HEK293T (cell line): Measurements from ENCODE around the gene SLC38A3.

ENCODE experiments used
- CTCF ChIA-PET: fragments of 350-600 bp; formaldehyde crosslinking; extraction: SDS; loops from one replicate; lab custom pipeline; 2021; ENCODE audit warnings: antibody characterized with exemption, inconsistent platforms; lab: Yijun Ruan, JAX
- POLR2A ChIA-PET: fragments of 350-600 bp; formaldehyde crosslinking; extraction: SDS; loops from one replicate; lab custom pipeline; 2020; ENCODE audit warnings: antibody characterized with exemption, inconsistent platforms; lab: Yijun Ruan, JAX
- DNase-seq: peaks from one replicate; pipeline ENCODE4 v3.0.0; 2012; ENCODE audit warnings: mixed read lengths; ENCODE audit errors: extremely low spot score
- ARNT ChIP-seq: fragments of 450-650 bp; IDR thresholded peaks from 2 replicates; pipeline ENCODE4 v1.6.1; 2017; ENCODE audit warnings: mild to moderate bottlenecking
- BHLHE40 ChIP-seq: fragments of 450-650 bp; IDR thresholded peaks from 2 replicates; pipeline ENCODE4 v1.6.1; 2016; ENCODE audit warnings: mild to moderate bottlenecking, moderate library complexity, borderline replicate concordance
- CTBP1 ChIP-seq: fragments of 450-650 bp; IDR thresholded peaks from 2 replicates; pipeline ENCODE4 v1.6.1; 2016; ENCODE audit warnings: borderline replicate concordance
- ELF4 ChIP-seq: fragments of 450-650 bp; IDR thresholded peaks from 2 replicates; pipeline ENCODE4 v1.6.1; 2017; ENCODE audit warnings: antibody characterized with exemption
- FOXA1 ChIP-seq: fragments of 450-650 bp; IDR thresholded peaks from 2 replicates; pipeline ENCODE4 v1.6.1; 2016; ENCODE audit warnings: mild to moderate bottlenecking
- FOXK2 ChIP-seq: fragments of 450-650 bp; IDR thresholded peaks from 2 replicates; pipeline ENCODE4 v1.6.1; 2016; ENCODE audit warnings: mild to moderate bottlenecking
- FOXM1 ChIP-seq: fragments of 450-650 bp; IDR thresholded peaks from 2 replicates; pipeline ENCODE4 v1.6.1; 2017; ENCODE audit warnings: mild to moderate bottlenecking, borderline replicate concordance
- HDGF ChIP-seq: fragments of 450-650 bp; IDR thresholded peaks from 2 replicates; pipeline ENCODE4 v1.6.1; 2017; ENCODE audit warnings: antibody characterized with exemption, borderline replicate concordance
- L3MBTL2 ChIP-seq: fragments of 450-650 bp; conservative IDR thresholded peaks from 2 replicates; pipeline ENCODE4 v1.6.1; 2016; ENCODE audit warnings: mild to moderate bottlenecking
- LEF1 ChIP-seq: fragments of 450-650 bp; IDR thresholded peaks from 2 replicates; pipeline ENCODE4 v1.6.1; 2017; ENCODE audit warnings: mild to moderate bottlenecking, borderline replicate concordance
- NFRKB ChIP-seq: fragments of 450-650 bp; IDR thresholded peaks from 2 replicates; pipeline ENCODE4 v1.6.1; 2016; ENCODE audit warnings: mild to moderate bottlenecking, moderate library complexity
- PKNOX1 ChIP-seq: fragments of 450-650 bp; IDR thresholded peaks from 2 replicates; pipeline ENCODE4 v1.6.1; 2016
- SP1 ChIP-seq: fragments of 450-650 bp; IDR thresholded peaks from 2 replicates; pipeline ENCODE4 v1.6.1; 2017
- SUZ12 ChIP-seq: fragments of 450-650 bp; IDR thresholded peaks from 2 replicates; pipeline ENCODE4 v1.6.1; 2016; ENCODE audit warnings: mild to moderate bottlenecking
- TARDBP ChIP-seq: fragments of 450-650 bp; IDR thresholded peaks from 2 replicates; pipeline ENCODE4 v1.6.1; 2016
- ZNF384 ChIP-seq: fragments of 450-650 bp; IDR thresholded peaks from 2 replicates; pipeline ENCODE4 v1.6.1; 2016

SLC38A3 gene

DNA sequence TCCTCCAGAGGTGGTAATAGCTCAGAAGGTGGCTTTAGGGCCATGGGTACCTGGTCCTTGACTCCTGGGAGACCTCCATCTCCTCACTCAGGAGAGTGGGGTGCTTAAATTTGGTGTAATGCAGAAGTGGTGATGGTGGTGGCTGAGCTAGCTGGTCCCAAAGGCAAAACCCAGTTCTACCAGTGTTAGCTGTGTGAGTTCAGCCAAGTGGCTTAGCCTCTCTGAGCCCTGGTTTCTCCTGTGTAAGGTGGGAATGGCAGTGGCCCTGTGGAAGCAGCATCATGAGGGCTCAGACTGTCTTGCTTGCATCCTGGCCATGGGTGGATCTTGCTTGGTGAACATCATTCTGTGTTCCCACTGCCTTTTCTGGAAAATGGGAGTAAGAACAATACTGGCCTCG, 40.6 kb upstream of the SLC38A3 start:
- ChIA-PET CTCF (interaction anchor here (0.6 kb wide), 1 partner anchor 43 kb away, joined by 3 read pairs; no protein-coding TSS in a partner anchor), POLR2A (interaction anchor here (0.8 kb wide), 1 partner anchor 19 kb away, joined by 3 read pairs; no protein-coding TSS in a partner anchor)
- no peak for TF ChIP-seq FOXA1
- no peak for TF ChIP-seq ARNT
- no peak for TF ChIP-seq FOXM1
- TF ChIP-seq SUZ12, result no peak

GRCh38 chr3:50164984-50165909, 39.8 kb upstream of the SLC38A3 start:
- ChIA-PET CTCF (interaction anchor here (0.6 to 0.8 kb wide), 2 partner anchors 44 to 82 kb away, joined by 3 read pairs; no protein-coding TSS in a partner anchor), POLR2A (no interaction called here)
- TF ChIP-seq SP1 (no peak), FOXK2 (no peak), CTBP1 (no peak), LEF1 (no peak), ELF4 (no peak), FOXA1 (no peak), ZNF384 (no peak), HDGF (no peak), BHLHE40 (no peak), ARNT (no peak), SUZ12 (no peak), TARDBP (no peak), L3MBTL2 (no peak), FOXM1 (no peak)
- DNase-seq, result no peak

More for the DNA sequence above, 40.6 kb upstream of the SLC38A3 start:
- DNase-seq, result no peak

GRCh38 chr3:50165910-50166538, 39.0 kb upstream of the SLC38A3 start:
- CTCF ChIA-PET, result interaction anchor here (0.8 kb wide), 1 partner anchor 81 kb away, joined by 3 read pairs; no protein-coding TSS in a partner anchor
- DNase-seq, result no peak
- POLR2A ChIA-PET, result no interaction called here
- no peak for TF ChIP-seq ARNT

DNA sequence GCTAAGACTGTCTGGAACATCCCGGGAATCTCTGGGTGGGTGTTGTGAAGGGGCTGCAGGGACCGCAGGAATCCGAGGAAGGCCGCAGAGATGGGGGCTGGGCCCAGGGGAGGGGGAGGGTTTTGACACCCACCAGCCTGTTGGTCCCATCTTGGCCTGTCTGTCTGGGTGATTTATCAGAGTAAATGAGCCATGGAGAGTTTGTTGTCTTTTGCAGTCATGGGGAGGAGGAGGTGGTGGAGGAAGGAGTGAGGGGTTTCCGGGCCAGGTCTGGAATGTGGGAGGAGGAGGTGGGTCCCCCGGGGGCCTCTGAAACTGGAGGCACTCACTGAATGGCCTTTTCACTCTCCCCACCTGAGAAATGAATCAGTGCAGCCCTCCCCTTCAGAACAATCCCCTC, 38.5 kb upstream of the SLC38A3 start:
- DNase-seq, result no peak
- TF ChIP-seq FOXK2, result no peak
- TF ChIP-seq L3MBTL2, result no peak
- no peak for TF ChIP-seq FOXM1
- TF ChIP-seq PKNOX1, result peak; percentile 80
- CTCF ChIA-PET, result no interaction called here
- POLR2A ChIA-PET, result no interaction called here

DNA sequence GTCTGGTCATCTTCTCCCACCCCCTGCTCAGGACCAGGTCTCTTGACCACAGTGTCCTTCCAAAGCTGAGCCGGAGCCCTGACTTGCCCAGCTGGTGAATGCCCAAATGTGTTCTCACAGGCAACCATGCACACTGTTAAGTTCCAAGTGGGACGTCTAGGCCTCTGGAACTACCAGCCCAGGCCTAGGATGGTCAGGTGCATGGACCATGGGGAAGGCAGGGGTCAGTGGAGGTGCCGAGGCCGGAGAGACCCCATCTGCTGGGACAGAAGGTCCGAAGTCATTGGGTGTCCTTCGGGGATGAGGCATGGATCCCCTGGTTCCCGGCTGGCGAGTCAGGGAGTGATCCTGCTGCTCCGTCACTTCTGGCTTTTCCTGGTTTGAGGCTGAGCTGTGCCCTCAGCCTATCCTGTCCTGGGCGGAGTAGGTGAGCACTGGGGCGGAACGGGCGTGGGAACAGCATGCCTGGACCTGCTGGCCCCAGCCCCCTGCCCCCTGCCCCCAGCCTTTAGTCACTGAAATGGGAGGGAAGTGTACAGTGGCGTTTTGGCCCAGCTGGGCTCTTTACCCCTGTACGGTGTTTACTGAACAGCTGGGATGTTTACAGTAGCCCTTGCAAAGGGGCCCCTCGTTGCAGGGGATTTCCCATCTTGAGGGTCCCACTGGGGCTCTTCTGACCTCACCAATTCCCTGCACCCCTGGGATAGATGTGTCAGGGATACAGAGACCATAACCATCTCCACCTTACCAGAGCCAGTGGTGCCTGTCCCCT, 37.8 kb upstream of the SLC38A3 start:
- ChIA-PET CTCF (interaction anchor here (0.9 kb wide), 1 partner anchor 27 kb away, joined by 4 read pairs; no protein-coding TSS in a partner anchor), POLR2A (no interaction called here)
- DNase-seq, result no peak
- no peak for TF ChIP-seq LEF1
- no peak for TF ChIP-seq TARDBP
- no peak for TF ChIP-seq PKNOX1
- no peak for TF ChIP-seq ARNT
- no peak for TF ChIP-seq NFRKB
- TF ChIP-seq FOXK2, result no peak
- TF ChIP-seq FOXM1, result no peak
- no peak for TF ChIP-seq SUZ12
- no peak for TF ChIP-seq CTBP1
- no peak for TF ChIP-seq SP1
- TF ChIP-seq HDGF, result no peak
- TF ChIP-seq ZNF384, result no peak

DNA sequence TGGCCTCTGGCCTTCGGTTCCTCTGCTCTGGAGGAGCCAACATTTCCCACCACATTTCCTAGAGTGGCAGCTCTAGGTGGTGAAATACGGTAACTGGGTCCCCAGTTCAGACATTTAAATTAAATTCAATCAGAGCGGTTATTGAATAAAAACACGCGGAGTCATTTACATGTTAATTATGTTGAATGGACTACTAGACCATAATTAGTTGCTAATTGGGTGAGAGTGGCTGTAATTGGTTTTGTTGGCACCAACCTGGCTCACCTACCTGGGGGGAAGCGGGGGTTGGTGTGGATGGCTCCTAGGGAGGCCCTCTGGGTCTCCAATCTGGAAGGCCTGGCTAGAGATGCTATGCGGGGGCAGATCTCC, 37.2 kb upstream of the SLC38A3 start:
- DNase-seq, result no peak
- ChIA-PET POLR2A (no interaction called here), CTCF (interaction anchor here (0.9 kb wide), 1 partner anchor 27 kb away, joined by 4 read pairs; no protein-coding TSS in a partner anchor)
- no peak for TF ChIP-seq L3MBTL2
- no peak for TF ChIP-seq FOXM1
- TF ChIP-seq ELF4, result no peak
- TF ChIP-seq SP1, result no peak
- no peak for TF ChIP-seq ZNF384
- TF ChIP-seq SUZ12, result no peak
- TF ChIP-seq NFRKB, result no peak
- TF ChIP-seq FOXA1, result no peak
- no peak for TF ChIP-seq FOXK2
- TF ChIP-seq TARDBP, result no peak
- no peak for TF ChIP-seq HDGF
